Right kidney (tissue), 1 donor: Measurements from ENCODE around the gene LRIT2.

Experiments
- DNase-seq: peaks from one replicate; pipeline ENCODE4 v3.0.0-alpha.2; 2016

The LRIT2 gene

DNA sequence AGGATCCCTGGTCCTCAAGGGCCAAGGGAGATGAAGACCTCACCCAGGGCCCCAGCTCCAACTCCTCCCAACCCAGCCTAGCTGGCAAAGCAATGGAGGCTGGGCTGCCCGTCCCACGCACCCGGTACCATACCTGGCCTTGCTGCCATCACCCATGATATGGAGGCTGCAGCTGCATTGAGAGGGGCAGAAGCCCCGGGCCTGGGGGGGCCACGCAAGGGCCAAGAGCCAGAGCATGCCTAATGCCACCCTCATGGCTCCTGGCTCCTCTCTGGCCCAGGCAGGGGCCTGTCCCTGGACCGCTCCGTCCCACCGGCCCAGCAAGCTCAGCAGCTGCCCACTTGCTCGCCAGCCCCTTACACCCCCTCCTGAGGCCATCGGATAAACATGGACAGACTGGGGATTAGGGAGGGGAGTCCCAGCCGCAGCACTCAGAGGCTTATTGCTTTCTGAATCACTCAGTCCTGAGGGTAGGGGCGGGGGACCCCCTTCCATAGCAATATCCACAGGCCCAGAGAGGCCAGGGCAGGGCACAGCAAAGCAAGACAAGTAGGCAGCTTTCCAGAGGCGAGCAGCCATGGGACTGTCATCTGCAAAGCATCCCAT lies 15.9 kb upstream of the LRIT2 start, which contains the start of gene LRIT1:
Gene LRIT1, minus strand, starts transcription at position 362 of the 606 bp plus-strand sequence. Its CDS starts 107 bp downstream, at position 255.
- DNase-seq = no peak

DNA sequence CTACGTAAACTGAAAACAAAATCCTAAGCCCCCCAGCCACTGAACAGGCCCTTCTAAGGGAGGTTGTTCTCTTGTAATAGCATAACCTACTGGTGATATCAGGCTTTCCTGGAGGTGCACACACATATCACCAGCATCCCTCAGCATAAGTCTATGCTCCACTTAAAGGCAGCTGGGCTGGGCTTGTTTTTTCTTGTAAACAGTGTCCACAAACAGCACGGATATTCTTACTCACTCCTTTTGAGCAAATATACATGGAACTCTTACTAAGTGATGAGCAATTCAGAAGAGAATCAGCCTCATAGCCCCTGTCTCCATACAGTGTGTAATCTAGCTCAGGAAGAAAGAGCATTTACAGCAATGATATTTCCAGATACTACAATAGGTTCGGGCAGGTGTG lies 13.6 kb upstream of the LRIT2 start:
- no peak for DNase-seq

DNA sequence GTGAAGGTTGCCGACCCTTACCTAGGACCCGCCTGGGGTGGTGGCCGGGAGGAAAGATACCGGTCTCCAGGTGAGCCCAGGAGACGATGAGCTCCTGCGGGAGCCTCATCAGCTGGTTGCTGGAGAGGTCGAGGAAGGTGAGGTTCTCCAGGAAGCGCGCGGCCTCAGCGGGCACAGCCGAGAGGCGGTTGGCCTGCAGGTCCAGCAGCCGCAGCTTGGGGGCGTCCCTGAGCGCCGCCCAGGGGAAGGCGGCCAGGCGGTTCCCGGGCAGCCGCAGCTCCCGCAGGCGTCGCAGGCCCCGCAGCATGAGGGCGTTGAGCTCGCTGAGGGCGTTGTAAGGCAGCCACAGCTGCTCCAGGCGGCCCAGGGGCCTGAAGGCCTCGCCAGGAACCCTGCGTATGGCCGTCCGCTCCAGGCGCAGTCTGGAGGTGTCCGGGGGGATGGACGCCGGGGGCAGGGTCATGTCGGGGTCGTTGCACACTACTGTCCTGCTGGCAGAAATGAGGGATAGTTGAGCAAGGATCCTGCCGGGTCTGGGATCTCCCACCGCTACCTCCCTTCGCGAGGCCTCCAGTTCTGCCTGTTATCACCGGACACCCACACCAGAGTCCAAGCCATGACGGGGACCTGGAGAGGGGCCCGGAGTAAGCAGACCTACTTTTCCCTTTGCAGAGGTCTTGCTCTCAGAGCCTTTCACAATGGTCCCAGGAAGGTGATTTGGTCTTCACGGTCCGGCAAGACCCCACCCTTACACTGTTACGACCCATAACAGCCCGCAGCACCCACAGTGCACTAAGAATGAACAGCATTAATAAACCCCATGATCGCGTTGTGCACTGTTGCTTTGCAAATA lies 12.1 kb upstream of the LRIT2 start:
- DNase-seq = no peak

DNA sequence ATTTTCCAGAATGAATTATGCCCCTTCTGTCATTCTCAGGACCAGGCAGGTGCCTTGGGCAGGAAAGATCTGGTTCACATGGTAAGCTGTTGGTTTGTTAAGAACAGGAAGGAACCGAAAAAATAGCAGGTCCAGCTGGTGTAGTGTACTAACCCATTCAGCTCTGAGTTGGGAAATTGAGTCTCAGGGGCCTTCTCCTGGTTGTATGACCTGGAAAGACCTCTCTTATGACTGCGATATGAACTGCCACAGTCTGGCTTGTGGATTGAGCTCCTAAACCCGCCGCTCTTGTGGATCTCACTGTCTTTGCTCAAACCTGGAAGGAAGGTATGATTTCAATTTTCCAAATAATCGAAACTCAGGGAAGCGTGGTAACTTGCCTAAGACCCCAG lies 11.5 kb upstream of the LRIT2 start:
- no peak for DNase-seq

DNA sequence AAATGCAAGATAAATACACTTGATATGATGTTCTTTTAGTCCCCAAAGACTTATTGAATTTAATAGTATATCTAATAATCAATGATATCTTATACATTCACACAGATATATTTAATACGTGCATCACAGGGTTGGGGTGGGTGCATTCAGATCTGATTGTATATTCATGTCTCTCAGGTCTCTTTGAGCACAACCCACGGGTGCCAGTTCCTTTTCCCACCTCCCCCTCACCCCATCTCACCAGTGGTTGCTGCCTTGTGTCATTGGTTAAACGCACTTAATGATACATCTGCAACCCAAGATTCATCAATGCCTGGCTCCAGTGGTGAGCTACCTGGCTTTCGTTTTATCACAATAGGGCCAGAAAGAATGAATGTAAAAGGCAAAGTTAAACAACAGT lies 9.8 kb upstream of the LRIT2 start:
- DNase-seq = no peak

DNA sequence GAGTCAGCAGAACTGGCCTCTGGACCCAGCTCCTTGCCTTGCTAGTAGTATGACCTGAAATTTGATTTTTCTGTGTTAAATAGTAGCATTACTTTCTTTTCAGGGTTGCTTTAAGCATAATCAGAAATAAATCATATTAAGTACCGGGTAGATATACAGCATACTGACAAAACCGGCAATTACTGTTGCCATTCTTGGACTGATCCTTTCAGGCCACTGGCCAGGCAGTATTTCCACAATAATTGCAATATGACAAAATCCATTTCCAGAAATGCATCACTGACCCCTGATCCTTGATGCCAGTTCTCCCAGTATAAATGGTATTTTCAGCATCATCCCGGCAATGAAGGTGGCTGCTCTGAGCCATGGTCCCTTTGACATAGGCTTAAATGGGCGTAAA lies 9.1 kb upstream of the LRIT2 start:
- DNase-seq = no peak

DNA sequence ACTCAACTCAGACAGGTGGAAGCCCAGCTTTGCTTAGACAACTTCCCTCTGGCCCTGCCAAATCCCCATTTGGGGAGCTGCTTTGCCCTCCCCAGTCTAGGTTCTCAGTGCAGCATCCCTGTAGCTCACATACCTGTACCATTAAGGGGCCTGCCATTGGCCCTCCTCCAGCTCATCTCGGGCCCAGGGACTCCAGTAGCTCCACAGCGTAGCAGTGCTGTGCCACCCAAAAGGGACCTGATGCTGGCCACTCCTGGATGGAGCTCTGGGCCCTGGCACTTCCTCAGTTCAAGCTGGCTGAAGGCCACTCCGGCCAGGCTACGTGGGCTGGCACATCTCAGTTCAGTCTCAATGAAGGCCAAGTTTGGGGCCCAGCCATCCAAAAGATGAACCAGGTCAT lies 8.6 kb upstream of the LRIT2 start:
- DNase-seq = no peak

DNA sequence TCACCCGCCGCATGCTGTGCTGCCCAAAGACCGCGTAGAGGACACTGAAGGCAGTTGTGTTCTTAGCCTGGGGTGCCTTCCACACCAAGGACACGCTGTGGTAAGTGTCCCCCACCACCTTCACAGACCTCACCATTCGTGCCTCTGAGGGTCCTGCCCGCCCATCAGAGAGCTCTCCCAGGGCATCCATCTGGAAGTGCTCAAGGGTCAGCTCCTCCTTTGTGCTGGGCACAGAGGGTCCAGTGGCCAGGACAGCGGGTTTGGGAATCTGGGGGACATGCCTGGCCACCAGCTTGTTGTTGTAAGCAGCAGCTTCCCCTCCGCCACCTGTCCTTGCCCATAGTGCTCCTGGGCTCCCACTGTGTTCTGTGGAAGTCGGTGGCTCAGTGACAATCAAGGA lies 7.0 kb upstream of the LRIT2 start:
- DNase-seq = no peak

DNA sequence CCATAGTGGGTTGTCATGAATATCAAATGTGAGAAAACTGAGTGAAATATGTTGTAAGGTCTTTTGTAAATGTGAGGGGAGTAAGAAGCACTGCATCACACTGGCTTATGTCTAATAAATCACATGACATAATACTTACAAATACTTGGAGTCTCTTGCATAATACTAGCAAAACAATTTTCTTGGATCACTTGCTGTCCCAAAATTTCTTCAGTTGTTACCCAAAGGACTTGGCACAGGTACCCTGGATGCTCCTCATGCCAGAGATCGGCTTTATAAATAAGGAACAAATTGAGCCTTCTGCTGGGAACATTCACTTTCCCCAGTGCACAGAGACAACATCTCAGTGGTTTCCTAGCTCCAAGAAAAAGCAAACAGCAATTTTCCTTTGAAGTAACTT lies 5.0 kb upstream of the LRIT2 start:
- no peak for DNase-seq

DNA sequence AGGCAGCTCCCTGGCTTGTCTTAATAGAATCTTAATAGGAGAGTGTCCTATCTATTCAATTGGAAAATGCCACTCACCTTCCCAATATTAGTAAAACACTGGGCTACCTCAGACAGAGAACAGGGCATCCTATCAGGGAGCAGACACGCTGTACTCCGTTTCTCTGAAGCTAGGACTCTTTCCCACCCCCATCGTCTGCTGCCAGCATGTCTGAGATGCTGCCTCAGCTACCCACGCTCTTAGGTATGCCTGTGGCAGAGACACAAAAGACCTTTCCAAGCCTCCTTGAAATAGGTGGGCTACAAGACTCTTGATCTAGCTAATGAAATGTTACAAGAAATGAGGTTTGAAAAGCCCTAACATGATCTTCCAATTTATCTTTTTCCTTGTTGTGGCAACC lies 2.5 kb upstream of the LRIT2 start:
- DNase-seq = no peak

DNA sequence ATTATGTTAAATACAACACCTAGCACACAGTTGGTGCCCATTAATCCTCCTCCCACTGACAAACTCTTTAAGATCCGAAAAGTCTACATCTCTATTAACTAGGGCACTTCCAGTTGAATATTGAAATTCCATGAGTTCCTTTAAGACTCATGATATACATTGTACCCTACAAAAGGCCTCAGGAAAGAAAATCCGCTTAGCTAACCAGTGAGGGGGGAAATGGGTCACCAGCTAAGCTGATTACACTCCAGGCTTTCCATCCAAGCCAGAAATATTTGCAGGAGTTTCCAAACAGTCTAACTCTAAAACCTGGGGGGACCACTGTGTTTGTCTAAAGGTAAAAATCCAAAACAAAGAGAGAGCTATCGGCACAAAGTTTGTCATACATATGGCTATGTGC lies 1.3 kb upstream of the LRIT2 start:
- DNase-seq = no peak

DNA sequence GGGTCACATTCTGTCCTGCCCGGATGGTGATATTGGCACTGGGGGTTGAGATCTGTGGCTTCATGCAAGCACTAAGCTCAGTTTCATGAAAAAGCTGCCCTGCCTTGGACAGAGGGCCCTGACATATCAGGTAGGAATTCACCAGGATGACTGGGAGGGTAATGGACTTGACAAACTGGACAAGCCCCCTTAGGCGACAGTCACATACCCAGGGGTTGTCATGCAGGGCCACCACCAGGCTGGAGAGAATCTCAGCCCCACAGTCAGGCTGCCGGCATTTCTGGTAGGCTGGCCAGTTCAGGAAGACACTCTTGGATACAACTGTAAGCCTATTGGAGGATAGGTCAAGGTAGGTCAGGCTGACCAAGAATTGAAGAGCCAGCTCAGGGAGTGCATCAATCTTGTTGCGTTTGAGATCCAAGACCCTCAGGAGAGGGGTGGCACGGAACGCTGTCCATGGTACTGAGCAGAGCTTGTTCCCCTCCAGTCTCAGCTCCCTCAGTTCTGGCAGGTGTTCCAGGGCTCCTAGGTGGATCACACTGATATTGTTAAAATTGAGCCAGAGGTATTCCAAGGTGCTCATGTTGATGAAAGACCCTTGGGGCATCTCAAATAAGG lies 824 bp downstream of the LRIT2 start:
- DNase-seq = peak; percentile 21

DNA sequence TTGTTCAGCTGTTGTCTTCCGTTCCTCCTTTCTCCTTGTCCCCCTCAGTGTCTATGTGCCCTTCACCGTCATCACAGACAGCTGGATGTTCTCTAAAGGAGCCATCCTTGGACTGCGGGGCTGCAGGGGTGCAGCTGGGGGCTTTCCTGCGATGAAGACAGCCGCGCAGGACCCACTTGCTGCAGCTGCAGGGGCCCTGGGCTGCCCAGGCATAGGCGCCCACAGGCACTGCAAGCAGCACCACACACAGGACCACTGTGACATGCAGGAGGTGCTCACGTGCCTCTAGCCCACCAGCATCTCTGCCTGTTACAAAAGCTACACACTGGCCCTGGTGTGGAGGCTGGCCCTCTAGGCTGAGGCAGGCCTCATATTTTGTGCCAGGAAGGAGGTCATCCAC lies 3.4 kb downstream of the LRIT2 start:
- DNase-seq = no peak

DNA sequence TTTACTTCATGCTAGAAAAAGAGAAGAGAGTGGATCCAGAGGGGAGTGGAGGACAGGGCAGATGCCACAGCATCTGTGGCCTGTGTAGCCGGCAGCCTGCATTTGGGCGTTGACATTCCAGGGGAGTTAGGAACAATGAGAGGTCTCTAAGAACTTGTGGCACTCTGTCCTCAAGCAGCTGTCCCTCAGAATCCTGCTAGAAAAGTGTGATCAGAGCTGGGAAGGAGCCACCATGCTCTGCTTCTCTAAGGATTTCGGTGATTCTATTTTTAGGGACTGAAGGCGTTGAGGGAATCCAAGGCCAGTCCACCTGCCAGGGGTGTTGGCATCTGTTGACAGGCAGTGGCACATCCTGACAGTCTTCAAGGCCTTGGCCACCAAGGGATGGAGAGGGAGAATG lies 7.6 kb downstream of the LRIT2 start:
- no peak for DNase-seq

DNA sequence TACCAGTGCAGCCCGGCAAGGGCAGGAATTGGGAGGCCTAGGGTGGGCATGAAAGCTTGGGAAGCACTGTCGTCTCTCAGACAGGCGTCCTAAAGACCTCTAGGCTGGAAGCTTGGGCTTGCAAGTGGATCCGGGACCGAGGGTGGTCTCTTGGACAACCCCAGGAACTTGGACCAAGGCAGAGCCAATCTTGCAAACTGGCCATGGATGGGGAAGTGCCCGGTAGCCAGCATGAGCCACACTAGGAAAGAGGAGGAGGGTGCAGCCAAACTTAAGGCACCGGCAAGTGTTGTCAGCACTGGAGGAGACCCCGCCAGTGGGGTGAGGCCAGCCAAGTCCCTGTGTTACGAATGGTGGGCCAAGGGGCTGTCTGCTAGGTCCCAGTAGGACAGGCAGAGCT lies 8.5 kb downstream of the LRIT2 start:
- no peak for DNase-seq

DNA sequence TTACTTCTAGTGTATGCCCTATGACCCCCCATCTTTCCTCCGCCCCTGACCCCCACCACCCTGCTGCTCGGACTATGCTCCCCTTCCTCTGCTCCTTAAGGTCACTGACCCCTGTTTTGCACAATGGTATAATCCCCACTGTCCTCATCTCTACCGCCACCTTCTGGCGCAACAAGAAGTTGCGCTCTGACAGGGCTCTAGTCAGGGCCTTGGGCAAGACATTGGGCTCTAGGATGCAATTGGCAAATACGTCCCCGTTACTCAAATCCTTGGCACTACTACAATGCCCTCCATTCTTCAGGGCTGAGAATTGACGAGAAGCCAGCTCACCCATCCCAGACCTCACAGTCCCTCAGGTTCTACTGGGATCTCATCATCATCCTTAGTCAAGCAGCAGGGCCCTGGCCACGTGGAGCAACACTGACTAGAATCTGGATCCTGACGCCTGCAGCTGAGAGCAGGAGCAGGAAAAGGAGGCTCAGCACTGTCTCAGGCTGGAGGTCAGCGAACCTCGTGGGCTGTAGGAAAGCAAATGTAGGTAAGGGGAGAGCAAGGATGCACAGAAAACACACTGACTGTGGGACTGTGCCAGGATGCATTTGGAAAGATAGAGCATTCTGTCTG lies 10.6 kb downstream of the LRIT2 start:
- no peak for DNase-seq

DNA sequence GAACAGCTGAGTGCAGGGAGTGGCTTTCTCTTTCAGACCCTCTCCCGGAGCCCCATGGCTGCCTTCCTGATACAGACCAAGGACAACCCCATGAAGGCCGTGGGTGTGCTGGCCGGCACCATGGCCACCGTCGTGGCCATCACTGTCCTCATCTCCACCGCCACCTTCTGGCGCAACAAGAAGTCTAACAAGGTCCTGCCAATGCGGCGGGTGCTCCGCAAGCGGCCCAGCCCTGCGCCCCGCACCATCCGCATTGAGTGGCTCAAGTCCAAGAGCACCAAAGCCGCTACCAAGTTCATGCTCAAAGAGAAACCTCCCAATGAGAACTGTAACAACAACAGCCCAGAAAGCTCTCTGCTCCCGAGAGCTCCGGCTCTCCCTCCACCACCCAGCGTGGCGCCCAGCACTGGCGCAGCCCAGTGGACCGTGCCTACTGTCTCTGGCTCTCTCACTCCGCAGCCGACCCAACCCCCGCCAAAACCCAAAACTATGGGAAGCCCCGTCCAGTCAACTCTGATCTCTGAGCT lies 11.2 kb downstream of the LRIT2 start:
- DNase-seq = no peak

DNA sequence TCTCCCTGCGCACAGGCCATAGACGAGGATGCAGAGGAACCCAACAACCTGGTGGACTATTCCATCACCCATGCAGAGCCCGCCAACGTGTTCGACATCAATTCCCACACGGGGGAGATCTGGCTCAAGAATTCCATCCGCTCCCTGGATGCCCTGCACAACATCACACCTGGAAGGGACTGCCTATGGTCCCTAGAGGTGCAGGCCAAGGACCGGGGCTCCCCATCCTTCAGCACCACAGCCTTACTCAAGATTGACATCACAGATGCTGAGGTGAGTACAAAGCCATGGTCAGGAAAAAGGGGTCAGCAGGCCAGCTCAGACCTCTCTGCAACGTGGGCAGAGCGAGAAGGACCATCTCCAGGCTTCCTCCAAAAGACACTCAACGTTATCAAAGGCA lies 12.3 kb downstream of the LRIT2 start:
- DNase-seq = no peak

DNA sequence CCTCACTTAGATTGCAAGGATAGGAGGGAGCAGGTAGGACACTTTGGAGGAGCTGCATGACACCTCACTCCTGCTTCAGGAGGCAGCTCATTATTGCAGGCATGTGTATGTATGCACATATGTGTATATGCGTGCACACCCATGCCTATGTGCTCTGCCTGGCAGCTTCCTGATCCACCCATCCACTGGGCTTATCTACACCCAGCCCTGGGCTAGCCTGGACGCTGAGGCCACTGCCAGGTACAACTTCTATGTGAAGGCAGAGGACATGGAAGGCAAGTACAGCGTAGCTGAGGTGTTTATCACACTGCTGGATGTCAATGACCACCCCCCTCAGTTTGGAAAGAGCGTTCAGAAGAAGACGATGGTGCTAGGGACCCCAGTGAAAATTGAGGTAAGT lies 13.3 kb downstream of the LRIT2 start:
- no peak for DNase-seq

DNA sequence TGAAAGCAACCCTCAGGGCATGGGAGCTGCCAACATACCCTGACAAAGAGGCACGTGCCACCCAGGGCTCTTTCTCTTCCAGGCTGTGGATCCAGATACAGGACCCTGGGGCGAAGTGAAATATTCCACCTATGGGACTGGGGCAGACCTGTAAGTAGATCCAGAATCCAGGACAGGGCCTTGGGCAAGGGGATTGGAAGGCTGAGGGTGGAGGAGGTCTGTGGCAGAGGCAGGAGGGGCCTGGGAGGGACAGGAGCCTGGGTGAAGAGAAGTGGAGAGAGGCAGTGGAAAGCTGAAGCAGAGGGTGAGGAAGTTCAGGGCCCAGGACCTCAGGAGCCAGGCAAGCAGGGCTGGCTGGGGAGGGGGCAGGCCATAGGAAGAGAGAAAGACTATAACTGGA lies 13.8 kb downstream of the LRIT2 start:
- DNase-seq = no peak

DNA sequence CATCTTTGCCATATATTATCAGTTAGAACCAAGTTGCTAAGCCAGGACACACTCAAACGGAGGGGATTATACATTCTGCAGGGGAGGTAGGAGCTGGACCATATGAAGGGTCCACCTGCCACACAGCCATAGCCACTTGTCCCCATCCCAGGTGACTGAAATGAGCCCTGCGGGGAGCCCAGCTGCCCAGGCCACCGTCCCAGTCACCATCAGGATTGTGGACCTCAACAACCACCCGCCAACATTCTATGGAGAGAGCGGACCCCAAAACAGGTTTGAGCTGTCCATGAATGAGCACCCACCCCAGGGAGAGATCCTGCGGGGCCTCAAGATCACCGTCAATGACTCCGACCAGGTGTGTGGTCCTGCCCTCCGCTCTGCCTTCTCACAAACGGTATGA lies 17.3 kb downstream of the LRIT2 start:
- no peak for DNase-seq

DNA sequence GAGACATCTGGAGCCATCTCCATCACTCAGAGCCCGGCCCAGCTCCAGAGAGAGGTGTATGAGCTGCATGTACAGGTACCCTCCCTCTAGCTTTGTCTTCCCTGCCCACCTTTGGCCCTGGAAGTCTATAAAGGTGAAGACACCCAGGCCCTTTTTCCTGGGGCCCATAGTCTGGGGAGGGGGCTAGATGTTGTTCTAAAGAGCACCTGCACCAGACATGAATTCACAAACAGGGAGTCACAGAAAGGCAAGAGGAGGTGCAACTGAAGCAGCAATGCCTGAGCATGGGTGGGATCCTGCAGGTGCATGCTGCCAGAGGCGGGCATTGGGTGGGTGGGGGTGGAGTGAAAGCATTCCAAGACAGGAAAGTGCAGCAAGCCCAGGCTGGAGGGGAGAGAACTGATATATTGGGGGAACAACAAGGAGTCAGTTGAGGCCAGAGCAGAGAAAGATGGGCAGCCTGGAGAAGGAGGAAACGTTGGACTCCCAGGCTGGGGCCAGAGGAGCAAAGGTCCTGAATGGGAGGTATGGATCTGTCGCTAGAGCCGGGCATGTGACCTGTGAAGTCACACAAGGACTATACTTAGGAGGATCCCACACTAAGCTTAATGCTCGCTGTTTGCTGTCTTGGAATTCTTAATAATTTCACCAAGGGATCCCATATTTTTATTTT lies 19.4 kb downstream of the LRIT2 start:
- no peak for DNase-seq
